Neural cell (in vitro differentiated cells): Measurements from ENCODE around the gene TPD52L1.

Source experiments
- POLR2AphosphoS5 ChIP-seq: IDR thresholded peaks from 2 replicates; pipeline ENCODE4 v1.6.1; 2012
- RAD21 ChIP-seq: fragments of 450-650 bp; conservative IDR thresholded peaks from 2 replicates; pipeline ENCODE4 v1.6.1; 2014; ENCODE audit warnings: antibody characterized with exemption, mild to moderate bottlenecking, moderate library complexity

DNA sequence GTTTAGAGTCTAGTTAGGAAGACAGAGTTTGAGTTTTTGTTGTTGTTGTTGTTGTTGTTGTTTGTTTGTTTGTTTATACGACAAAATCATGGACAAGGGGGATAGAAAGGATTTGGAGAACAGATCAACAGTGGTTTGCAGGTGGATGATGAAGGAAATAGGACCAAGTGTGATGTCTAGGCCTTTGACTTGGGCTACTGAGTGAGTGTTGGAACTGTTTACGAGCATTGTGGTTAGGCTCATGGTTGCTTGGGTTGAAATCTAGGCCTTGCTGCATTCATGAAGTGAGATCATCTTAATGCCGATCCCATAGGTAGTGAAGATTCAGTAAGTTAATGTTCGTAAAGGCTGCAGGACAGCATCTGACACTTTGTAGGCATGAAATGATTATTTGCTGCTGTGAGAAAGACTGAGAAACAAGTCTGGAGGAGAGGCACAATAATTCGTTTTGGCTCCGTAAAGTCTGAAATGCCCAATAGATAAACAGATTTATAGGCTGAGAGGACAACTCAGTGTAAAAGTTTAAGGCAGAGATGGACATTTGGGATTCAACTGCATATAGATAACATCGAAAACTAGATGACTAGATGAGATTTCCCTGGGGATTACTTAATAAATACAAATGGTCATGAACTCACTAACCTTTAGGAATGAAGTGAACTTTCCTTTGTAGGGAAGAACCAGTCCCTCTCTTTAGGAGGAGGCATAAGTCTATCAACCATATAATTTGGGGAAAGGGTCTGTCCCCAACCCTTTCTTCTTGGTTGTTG lies 78.2 kb downstream of the TPD52L1 start:
- no peak for TF ChIP-seq RAD21
- no peak for TF ChIP-seq POLR2AphosphoS5
